Ovary (tissue), 3 donors: Measurements from ENCODE around the gene NRCAM.

Experiments used
- CTCF ChIP-seq, 3 donors: fragments of 450-650 bp in 2 of 3; fragments of 200-600 bp in 1 of 3; IDR thresholded peaks; one replicate each; pipeline versions ENCODE4 v1.5.1 to v1.8.0; 2016 to 2022; ENCODE audit warnings: antibody characterized with exemption in 3 of 3, mild to moderate bottlenecking in 1 of 3
- EP300 ChIP-seq: sonication (generic); formaldehyde crosslinking; IDR thresholded peaks from one replicate; pipeline ENCODE4 v1.6.1; 2017; ENCODE audit warnings: antibody characterized with exemption
- POLR2A ChIP-seq: fragments of 450-650 bp; IDR thresholded peaks from one replicate; pipeline ENCODE4 v1.6.1; 2017; ENCODE audit warnings: antibody characterized with exemption, mild to moderate bottlenecking, moderate library complexity
- donor health status: DM: no; HTN: no; CAD: no.

- TF ChIP-seq CTCF (IDR thresholded peaks at IDR 0.05) (no peak), POLR2A (no peak), EP300 (no peak)
Measured at GRCh38 chr7:108367314-108367713, 88.9 kb downstream of the NRCAM start.
